ENCODE results near the gene PHF12. TPM values are rescaled to one million over a fixed set of nuclear protein-coding genes. Genes with fewer than 3 reads are reported as not detected.

The PHF12 gene
- total and polyA plus RNA-seq, 10 of the 15 experiments (the other 5 are each of a cell fraction or from before 2014, with no cell fraction given): 1.3 to 43.9 (median 19.2) TPM

- no peak overlapping the region for H3K9ac ChIP-seq (ENCODE audit: control insufficient read depth, insufficient read depth, low read length)
- H4K20me1 ChIP-seq (ENCODE audit: control insufficient read depth, insufficient read depth): no peaks in the 10 kb centered on the region
- BruUV-seq (replicated peaks): no TSS peak
- H3K4me3 ChIP-seq: no peak overlapping the region
- no peaks in the 10 kb centered on the region for H3K36me3 ChIP-seq (ENCODE audit: control insufficient read depth in 2 of 2, insufficient read depth in 2 of 2, low read length in 1 of 2)
- ChIA-PET RAD21 (ENCODE audit: unreplicated experiment) (no interaction called here), CTCF (interaction anchor here (1.2 to 2.2 kb wide), 4 partner anchors 7 to 195 kb away, joined by 3 to 11 read pairs (median 6); no protein-coding TSS in a partner anchor), POLR2A (interaction anchor here (0.7 kb wide), 1 partner anchor 158 kb away, joined by 4 read pairs; no protein-coding TSS in a partner anchor), SMC1A (ENCODE audit: uncharacterized antibody, unreplicated experiment) (no interaction called here)
- H3K9me3 ChIP-seq (replicated peaks; ENCODE audit: control insufficient read depth, insufficient read depth, low read length): no peaks in the 10 kb centered on the region
- intact Hi-C loops (cut with micrococcal nuclease; ENCODE audit: unreplicated experiment): no loop called here
- no peak overlapping the region for H3K4me2 ChIP-seq (ENCODE audit: control insufficient read depth, insufficient read depth)
- DNase-seq (ENCODE audit: low read depth, low spot score): no peak
- FAIRE-seq: no peak
- H3K79me2 ChIP-seq (ENCODE audit: control insufficient read depth, insufficient read depth, low read length): no peaks in the 10 kb centered on the region
- H3K27me3 ChIP-seq (replicated peaks in 1 of 2; ENCODE audit: control insufficient read depth in 2 of 2, insufficient read depth in 2 of 2, low read length in 1 of 2): no peaks in the 10 kb centered on the region
- H2AFZ ChIP-seq (ENCODE audit: control insufficient read depth, low read depth, low read length): no peak overlapping the region
- no peaks in the 10 kb centered on the region for H3K4me1 ChIP-seq (ENCODE audit: control insufficient read depth, insufficient read depth, low read length)
- 59% methylated on average over 7 of the region's 7 CpGs for WGBS (ENCODE audit: insufficient coverage, insufficient replicate concordance, low lambda C conversion rate, missing lambda C conversion rate)
- TF ChIP-seq CREB1 (IDR thresholded peaks at IDR 0.05; ENCODE audit: low read depth) (no peak), NFYA (IDR thresholded peaks at IDR 0.05; ENCODE audit: borderline replicate concordance, low read depth, low read length) (no peak), CREM (IDR thresholded peaks at IDR 0.05; ENCODE audit: low read depth) (no peak), SPI1 (IDR thresholded peaks at IDR 0.05; ENCODE audit: borderline replicate concordance, insufficient read depth, low read depth, low read length) (no peak)
- TF ChIP-seq, protein P1, sequence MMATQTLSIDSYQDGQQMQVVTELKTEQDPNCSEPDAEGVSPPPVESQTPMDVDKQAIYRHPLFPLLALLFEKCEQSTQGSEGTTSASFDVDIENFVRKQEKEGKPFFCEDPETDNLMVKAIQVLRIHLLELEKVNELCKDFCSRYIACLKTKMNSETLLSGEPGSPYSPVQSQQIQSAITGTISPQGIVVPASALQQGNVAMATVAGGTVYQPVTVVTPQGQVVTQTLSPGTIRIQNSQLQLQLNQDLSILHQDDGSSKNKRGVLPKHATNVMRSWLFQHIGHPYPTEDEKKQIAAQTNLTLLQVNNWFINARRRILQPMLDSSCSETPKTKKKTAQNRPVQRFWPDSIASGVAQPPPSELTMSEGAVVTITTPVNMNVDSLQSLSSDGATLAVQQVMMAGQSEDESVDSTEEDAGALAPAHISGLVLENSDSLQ (IDR thresholded peaks at IDR 0.05): no peak
- ATAC-seq: no peak
- in situ Hi-C loops (cut with MboI): loop anchor here (10.0 kb wide), 1 partner anchor 623 kb away; the partner anchor contains the start of genes IFT20 and TNFAIP1
- no peak overlapping the region for H3K27ac ChIP-seq (ENCODE audit: control insufficient read depth, insufficient read depth)
Measured at GRCh38 chr17:28957992-28958355, 6.7 kb upstream of the PHF12 start.

Measured in GM12878 (cell line).